HUES48 (cell line): ENCODE measurements around the gene TCEAL5.
"Not testable (repeated sequence)": the region's sequence is repeated elsewhere in the genome, so short reads cannot be mapped to it uniquely, and the experiment has no call there.

Experiments
- H3K27ac ChIP-seq: one replicate; pipeline ENCODE4 v1.7.0; 2013; ENCODE audit warnings: low read depth, low read length, inconsistent platforms
- H3K27me3 ChIP-seq: 2 replicates; pipeline ENCODE4 v1.6.1; 2013; ENCODE audit warnings: mild to moderate bottlenecking, low read length; ENCODE audit not compliant: control insufficient read depth, insufficient read depth
- H3K36me3 ChIP-seq: 2 replicates; pipeline ENCODE4 v1.6.1; 2013; ENCODE audit warnings: low read length; ENCODE audit not compliant: control insufficient read depth, insufficient read depth
- H3K4me1 ChIP-seq: 2 replicates; pipeline ENCODE4 v1.6.1; 2013; ENCODE audit warnings: mild to moderate bottlenecking, low read length; ENCODE audit not compliant: control insufficient read depth, insufficient read depth
- H3K4me3 ChIP-seq: 2 replicates; pipeline ENCODE4 v1.5.1; 2013; ENCODE audit warnings: mild to moderate bottlenecking, low read depth, low read length
- H3K9ac ChIP-seq: 2 replicates; pipeline ENCODE4 v1.6.1; 2013; ENCODE audit warnings: mild to moderate bottlenecking, low read depth, low read length, moderate library complexity
- H3K9me3 ChIP-seq: 2 replicates; pipeline ENCODE4 v1.6.1; 2013; ENCODE audit warnings: low read length; ENCODE audit not compliant: control insufficient read depth, insufficient read depth

TCEAL5 gene

DNA sequence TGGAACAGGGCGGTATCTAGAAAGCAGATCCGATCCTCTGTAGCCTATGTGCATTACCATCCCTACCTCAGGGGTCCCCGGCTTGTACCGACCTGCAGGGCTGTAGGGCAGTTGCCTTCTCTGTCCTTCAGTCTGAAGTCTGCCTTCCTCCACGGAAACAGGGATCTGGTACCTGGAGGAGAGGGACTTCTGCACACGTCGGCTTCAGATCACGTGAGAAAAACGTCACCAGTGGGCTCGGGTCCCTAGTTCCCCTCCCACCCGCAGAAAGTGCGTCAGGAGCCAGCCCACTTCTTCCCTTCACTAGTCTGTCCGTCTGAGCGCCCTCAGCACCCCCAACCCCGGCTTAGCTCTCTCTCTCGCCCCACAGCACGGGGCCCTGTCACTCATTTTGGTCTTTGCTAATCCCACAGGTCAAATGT is at the start of gene TCEAL5:
TCEAL5 (minus strand) TSS at position 170 of the 422 bp plus-strand sequence. CDS start 2,187 bp downstream, outside the sequence.
- H3K27ac ChIP-seq, result no peak within 1 kb of the TSS
- H3K9me3 ChIP-seq, result peaks cover under 1% of the 10 kb centered on the region; the same call in 1 of the 2 replicates
- no peak within 1 kb of the TSS for H3K9ac ChIP-seq
- H3K36me3 ChIP-seq, result no peaks in the 10 kb centered on the region
- H3K4me3 ChIP-seq, result no peak within 1 kb of the TSS
- no peaks in the 10 kb centered on the region for H3K4me1 ChIP-seq
- peaks cover 23% of the 10 kb centered on the region for H3K27me3 ChIP-seq

GRCh38 chrX:103311399-103311780 is 34.8 kb upstream of the TCEAL5 start:
- no peak overlapping the region for H3K9ac ChIP-seq
- H3K4me1 ChIP-seq, result peaks cover 6% of the 10 kb centered on the region
- H3K27ac ChIP-seq, result peak overlapping the region; percentile 71
- H3K9me3 ChIP-seq, result no peaks in the 10 kb centered on the region
- H3K4me3 ChIP-seq, result peak overlapping the region; percentile 80
- H3K27me3 ChIP-seq, result peaks cover 10% of the 10 kb centered on the region
- peaks cover 11% of the 10 kb centered on the region for H3K36me3 ChIP-seq

GRCh38 chrX:103310555-103311398 is 34.2 kb upstream of the TCEAL5 start, which contains the start of gene BEX2:
BEX2 (minus strand) TSS chrX:103310990; CDS start chrX:103309976, 1,014 bp downstream.
- H3K9ac ChIP-seq, result peak within 1 kb of the TSS; percentile 81
- H3K36me3 ChIP-seq, result peaks cover 11% of the 10 kb centered on the region
- peaks cover 6% of the 10 kb centered on the region for H3K4me1 ChIP-seq
- peaks cover 10% of the 10 kb centered on the region for H3K27me3 ChIP-seq
- peak within 1 kb of the TSS; percentile 80 for H3K4me3 ChIP-seq
- no peaks in the 10 kb centered on the region for H3K9me3 ChIP-seq
- peak within 1 kb of the TSS; percentile 71 for H3K27ac ChIP-seq

- peak overlapping the region; percentile 81 for H3K9ac ChIP-seq
- peaks cover 6% of the 10 kb centered on the region for H3K4me1 ChIP-seq
- H3K27me3 ChIP-seq, result peaks cover 12% of the 10 kb centered on the region
- peaks cover 11% of the 10 kb centered on the region for H3K36me3 ChIP-seq
- no peaks in the 10 kb centered on the region for H3K9me3 ChIP-seq
- H3K27ac ChIP-seq, result peak overlapping the region; percentile 71
- H3K4me3 ChIP-seq, result peak overlapping the region; percentile 80
Measured at GRCh38 chrX:103309860-103310554, 33.5 kb upstream of the TCEAL5 start.

DNA sequence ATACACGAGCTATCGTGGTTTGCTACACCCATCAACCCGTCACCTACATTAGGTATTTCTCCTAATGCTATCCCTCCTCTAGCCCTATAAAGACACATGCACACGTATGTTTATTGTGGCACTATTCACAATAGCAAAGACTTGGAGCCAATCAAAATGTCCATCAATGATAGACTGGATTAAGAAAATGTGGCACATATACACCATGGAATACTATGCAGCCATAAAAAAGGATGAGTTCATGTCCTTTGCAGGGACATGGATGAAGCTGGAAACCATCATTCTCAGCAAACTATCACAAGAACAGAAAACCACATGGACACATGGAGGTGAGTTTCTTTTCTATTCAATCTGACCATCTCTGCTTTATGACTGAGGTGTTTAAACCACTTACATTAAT is 29.1 kb upstream of the TCEAL5 start:
- not testable (repeated sequence) for H3K4me1 ChIP-seq, H3K4me3 ChIP-seq, H3K9ac ChIP-seq, H3K9me3 ChIP-seq, H3K27ac ChIP-seq
- Histone ChIP-seq H3K27me3 (peaks cover 13% of the 10 kb centered on the region; the same call in 1 of the 2 replicates), H3K36me3 (peaks cover 11% of the 10 kb centered on the region)

DNA sequence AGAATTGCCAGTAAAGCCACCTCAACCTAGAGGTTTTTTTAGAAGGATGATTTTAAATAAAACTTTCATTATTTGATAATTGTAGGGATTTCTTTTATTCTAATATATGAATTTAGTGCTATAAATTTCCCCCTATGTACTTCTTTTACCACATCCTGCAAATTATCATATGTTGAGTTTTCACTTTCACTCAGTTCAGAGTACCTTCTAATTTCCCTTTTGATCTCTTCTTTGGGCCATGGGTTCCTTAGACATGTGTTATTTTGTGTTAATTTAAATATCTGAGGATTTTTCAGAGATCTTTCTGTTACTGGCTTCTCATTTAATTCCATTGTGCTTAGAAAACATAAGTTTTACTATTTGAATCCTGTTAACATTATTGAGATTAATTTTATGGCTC is 28.2 kb upstream of the TCEAL5 start:
- H3K36me3 ChIP-seq, result peaks cover 11% of the 10 kb centered on the region
- H3K27me3 ChIP-seq, result peaks cover 13% of the 10 kb centered on the region; the same call in 1 of the 2 replicates
- H3K4me3 ChIP-seq, result no peak overlapping the region
- H3K4me1 ChIP-seq, result no peaks in the 10 kb centered on the region
- no peak overlapping the region for H3K9ac ChIP-seq
- no peaks in the 10 kb centered on the region for H3K9me3 ChIP-seq
- no peak overlapping the region for H3K27ac ChIP-seq

DNA sequence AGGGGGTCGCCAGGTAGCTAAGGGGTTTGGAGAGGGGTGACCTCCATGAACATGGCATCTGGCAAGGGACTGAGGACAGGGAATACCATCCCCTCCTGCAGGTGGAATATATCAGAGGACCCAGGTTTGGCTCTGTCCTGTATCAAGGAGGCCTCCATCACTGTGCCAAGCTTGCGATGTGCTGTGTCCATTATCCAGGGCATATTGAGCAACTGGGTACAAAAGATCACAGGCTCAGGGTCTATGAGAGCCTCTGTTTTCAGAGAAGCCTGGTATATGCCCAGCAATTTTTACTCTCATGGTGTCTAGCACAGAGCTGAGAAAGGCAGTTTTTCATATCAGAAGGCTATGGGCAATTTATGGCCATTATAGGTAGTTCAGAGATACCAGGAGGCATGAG is 16.6 kb upstream of the TCEAL5 start:
- no peak overlapping the region for H3K27ac ChIP-seq

GRCh38 chrX:103279624-103280023 is 3.1 kb upstream of the TCEAL5 start:
- Histone ChIP-seq H3K27ac (no peak overlapping the region), H3K36me3 (no peaks in the 10 kb centered on the region), H3K4me3 (no peak overlapping the region), H3K9ac (no peak overlapping the region), H3K27me3 (peaks cover 19% of the 10 kb centered on the region), H3K9me3 (peaks cover 11% of the 10 kb centered on the region), H3K4me1 (no peaks in the 10 kb centered on the region)

More for the DNA sequence above, 16.6 kb upstream of the TCEAL5 start:
- no peak overlapping the region for H3K9ac ChIP-seq
- peaks cover 20% of the 10 kb centered on the region for H3K4me1 ChIP-seq
- peaks cover 50% of the 10 kb centered on the region for H3K27me3 ChIP-seq
- no peak overlapping the region for H3K4me3 ChIP-seq
- H3K36me3 ChIP-seq, result no peaks in the 10 kb centered on the region
- no peaks in the 10 kb centered on the region for H3K9me3 ChIP-seq

DNA sequence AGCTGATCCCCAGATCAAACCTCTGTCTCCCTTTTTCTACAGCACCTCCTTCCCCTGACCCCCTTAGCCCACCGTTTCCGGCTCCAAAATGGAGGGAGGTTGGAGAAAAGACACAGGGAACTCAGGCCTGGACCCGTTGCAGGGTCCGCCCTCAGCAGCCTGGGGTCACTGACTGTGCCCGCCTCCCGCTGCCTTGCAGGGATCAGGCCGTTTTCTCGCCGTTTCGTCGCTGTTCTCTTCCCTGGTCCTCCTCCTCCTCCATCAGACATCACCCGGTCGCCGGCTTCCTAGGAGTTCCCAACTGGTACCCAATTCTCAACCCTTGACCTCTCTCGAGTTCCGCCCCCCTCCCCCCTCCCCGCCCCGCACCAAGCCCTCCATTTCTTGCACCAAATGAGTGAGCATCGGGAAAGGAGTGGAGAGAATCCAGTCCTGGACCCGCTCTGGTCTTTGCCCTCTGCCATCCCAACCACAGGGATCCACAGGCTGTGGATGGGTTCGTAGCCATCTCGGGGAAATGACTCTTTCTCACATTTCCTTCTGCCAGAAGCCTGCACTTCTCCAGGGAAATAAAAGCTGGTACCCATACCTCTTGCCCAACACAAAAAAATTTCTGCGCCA is 493 bp downstream of the TCEAL5 start:
- Histone ChIP-seq H3K9me3 (no peaks in the 10 kb centered on the region), H3K4me1 (no peaks in the 10 kb centered on the region), H3K27me3 (peaks cover 23% of the 10 kb centered on the region), H3K27ac (no peak overlapping the region), H3K36me3 (no peaks in the 10 kb centered on the region), H3K4me3 (no peak overlapping the region), H3K9ac (no peak overlapping the region)

DNA sequence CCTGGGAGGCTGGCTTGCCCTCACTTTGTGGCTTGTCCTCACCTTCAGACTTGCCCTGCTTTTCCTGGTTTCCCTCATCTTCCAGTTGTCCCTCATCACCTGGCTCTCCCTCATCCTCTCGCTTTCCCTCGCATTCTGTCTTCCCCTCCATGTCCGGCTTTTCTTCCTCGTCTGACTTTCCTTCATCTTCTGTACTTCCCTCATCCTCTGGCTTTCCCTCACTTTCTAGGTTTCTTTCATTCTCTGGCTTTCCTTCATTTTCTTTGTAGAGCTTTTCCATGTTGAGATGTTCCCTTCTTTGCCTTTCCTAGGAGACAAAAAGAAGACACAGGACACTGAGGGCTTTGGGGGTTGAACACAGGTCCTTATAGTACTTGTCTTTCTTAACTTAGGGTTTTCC is 2.3 kb downstream of the TCEAL5 start:
- Histone ChIP-seq H3K4me1 (no peaks in the 10 kb centered on the region), H3K27me3 (peaks cover 25% of the 10 kb centered on the region), H3K9me3 (no peaks in the 10 kb centered on the region), H3K9ac (no peak overlapping the region), H3K4me3 (no peak overlapping the region), H3K36me3 (no peaks in the 10 kb centered on the region), H3K27ac (no peak overlapping the region)
